Measurements from ENCODE around the gene NFIX.

NFIX gene

DNA sequence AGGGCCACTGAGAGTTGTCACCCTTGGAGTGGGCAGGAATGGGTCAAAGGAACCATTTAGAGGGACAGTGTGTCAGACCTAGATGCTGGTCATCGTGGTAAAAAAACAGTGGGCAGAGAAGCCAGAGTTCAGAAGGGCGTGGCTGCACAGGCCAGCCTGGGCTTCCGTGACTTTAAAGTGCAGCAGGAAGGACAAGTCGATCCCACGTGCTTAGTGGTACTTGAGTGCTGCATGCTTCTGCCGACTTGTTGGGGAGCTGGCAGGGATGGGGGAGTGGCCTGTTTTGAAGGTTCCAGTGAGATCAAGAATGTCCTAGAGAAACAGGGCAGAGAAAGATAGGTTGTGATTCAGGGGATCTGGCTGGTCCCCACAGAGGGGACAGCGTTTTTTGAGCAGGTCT is 90.4 kb downstream of the NFIX start:
- Histone ChIP-seq H3K27me3 (ENCODE audit: control insufficient read depth, insufficient read depth, low read length) (peaks cover 16% of the 10 kb centered on the region), H3K9me3 (ENCODE audit: control insufficient read depth, insufficient read depth, low read length) (no peaks in the 10 kb centered on the region), H3K36me3 (ENCODE audit: control insufficient read depth, insufficient read depth, low read length) (no peaks in the 10 kb centered on the region), H3K4me1 (ENCODE audit: control insufficient read depth, insufficient read depth, low read length) (peaks cover 13% of the 10 kb centered on the region), H3K4me3 (ENCODE audit: low read depth, low read length) (no peak overlapping the region), H3K9ac (ENCODE audit: low read depth, low read length) (no peak overlapping the region), H3K27ac (ENCODE audit: low read depth, low read length) (no peak overlapping the region)

DNA sequence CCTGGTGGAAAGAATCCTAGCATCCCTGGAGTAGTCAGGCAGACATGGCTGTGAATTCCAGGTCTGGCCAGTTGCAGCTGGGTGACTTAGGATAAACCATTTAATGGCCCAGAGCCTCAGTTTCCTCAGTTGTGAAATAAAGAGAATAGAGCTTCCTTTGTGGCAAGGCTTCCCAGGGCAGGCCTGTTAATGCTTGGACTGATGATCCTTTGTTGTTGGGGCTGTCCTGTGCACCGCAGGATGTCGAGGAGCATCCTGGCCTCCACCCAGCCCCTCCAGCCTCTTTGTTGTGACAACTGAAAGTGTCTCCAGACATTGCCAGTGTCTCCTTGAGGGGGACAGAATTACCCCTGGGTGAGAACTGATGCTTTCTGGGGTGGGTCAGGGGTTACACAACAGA is 91.1 kb downstream of the NFIX start:
- Histone ChIP-seq H3K4me1 (ENCODE audit: control insufficient read depth, insufficient read depth, low read length) (peaks cover 19% of the 10 kb centered on the region), H3K4me3 (ENCODE audit: low read depth, low read length) (no peak overlapping the region), H3K9me3 (ENCODE audit: control insufficient read depth, insufficient read depth, low read length) (no peaks in the 10 kb centered on the region), H3K27me3 (ENCODE audit: control insufficient read depth, insufficient read depth, low read length) (peaks cover 16% of the 10 kb centered on the region), H3K27ac (ENCODE audit: low read depth, low read length) (no peak overlapping the region), H3K36me3 (ENCODE audit: control insufficient read depth, insufficient read depth, low read length) (no peaks in the 10 kb centered on the region), H3K9ac (ENCODE audit: low read depth, low read length) (no peak overlapping the region)

DNA sequence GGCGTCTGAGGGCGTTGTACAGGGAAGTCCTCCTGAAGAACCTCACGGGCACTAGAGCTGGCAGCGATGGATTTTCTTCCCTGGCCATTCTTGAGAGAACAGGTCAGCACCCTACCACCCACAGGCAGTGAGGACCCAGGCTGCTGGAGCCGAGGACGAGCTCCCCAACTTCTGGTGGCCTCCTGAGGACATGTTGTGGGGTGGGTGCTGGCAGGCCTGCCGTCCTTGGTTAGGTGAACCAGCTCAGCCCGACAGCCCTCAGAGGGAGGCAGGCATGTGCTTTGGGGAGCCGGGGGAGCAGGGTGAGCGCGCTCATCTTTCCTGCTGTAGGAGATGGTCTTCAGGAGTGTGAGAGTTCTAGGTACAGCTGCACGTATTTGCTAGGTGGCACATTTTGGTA is 92.0 kb downstream of the NFIX start:
- no peaks in the 10 kb centered on the region for H3K36me3 ChIP-seq (ENCODE audit: control insufficient read depth, insufficient read depth, low read length)
- peaks cover 25% of the 10 kb centered on the region for H3K4me1 ChIP-seq (ENCODE audit: control insufficient read depth, insufficient read depth, low read length)
- H3K9me3 ChIP-seq (ENCODE audit: control insufficient read depth, insufficient read depth, low read length): no peaks in the 10 kb centered on the region
- no peak overlapping the region for H3K9ac ChIP-seq (ENCODE audit: low read depth, low read length)
- H3K27me3 ChIP-seq (ENCODE audit: control insufficient read depth, insufficient read depth, low read length): peaks cover 20% of the 10 kb centered on the region
- H3K27ac ChIP-seq (ENCODE audit: low read depth, low read length): no peak overlapping the region
- H3K4me3 ChIP-seq (ENCODE audit: low read depth, low read length): no peak overlapping the region

DNA sequence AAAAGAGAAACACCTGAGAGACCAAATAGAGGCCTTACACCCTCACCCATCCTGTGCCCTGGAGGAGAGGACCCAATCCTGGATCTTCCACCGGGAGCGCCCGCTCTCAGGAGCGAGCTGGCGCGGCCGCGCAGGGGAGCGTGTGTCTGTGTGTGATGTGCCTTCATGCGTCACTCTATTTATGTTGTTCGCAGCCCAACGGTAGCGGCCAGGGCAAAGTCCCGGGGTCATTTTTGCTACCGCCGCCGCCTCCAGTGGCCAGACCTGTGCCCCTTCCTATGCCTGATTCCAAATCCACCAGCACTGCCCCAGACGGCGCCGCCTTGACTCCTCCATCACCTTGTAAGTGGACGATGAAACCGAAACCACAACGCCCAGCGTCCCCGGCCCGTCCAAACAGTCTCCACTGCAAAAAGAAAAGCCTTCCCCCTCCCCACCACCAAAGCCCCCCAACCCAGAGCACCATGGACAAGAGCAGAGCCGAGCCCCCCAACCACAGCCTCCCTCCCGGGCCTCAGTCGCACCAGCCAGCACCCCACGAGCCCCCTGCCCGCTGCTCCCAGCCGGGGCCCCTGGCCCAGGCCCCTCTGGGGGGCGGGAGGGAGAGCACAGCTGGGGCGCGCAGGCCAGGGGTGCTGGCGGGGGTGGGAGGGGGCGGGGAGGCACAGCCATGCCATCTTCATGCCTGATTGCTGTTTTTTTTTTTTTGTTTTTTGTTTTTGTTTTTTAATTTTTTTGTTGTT is 92.7 kb downstream of the NFIX start:
- Histone ChIP-seq H3K9me3 (ENCODE audit: control insufficient read depth, insufficient read depth, low read length) (no peaks in the 10 kb centered on the region), H3K4me3 (ENCODE audit: low read depth, low read length) (no peak overlapping the region), H3K27ac (ENCODE audit: low read depth, low read length) (no peak overlapping the region), H3K36me3 (ENCODE audit: control insufficient read depth, insufficient read depth, low read length) (no peaks in the 10 kb centered on the region), H3K9ac (ENCODE audit: low read depth, low read length) (no peak overlapping the region), H3K4me1 (ENCODE audit: control insufficient read depth, insufficient read depth, low read length) (peaks cover 20% of the 10 kb centered on the region), H3K27me3 (ENCODE audit: control insufficient read depth, insufficient read depth, low read length) (peaks cover 23% of the 10 kb centered on the region)

DNA sequence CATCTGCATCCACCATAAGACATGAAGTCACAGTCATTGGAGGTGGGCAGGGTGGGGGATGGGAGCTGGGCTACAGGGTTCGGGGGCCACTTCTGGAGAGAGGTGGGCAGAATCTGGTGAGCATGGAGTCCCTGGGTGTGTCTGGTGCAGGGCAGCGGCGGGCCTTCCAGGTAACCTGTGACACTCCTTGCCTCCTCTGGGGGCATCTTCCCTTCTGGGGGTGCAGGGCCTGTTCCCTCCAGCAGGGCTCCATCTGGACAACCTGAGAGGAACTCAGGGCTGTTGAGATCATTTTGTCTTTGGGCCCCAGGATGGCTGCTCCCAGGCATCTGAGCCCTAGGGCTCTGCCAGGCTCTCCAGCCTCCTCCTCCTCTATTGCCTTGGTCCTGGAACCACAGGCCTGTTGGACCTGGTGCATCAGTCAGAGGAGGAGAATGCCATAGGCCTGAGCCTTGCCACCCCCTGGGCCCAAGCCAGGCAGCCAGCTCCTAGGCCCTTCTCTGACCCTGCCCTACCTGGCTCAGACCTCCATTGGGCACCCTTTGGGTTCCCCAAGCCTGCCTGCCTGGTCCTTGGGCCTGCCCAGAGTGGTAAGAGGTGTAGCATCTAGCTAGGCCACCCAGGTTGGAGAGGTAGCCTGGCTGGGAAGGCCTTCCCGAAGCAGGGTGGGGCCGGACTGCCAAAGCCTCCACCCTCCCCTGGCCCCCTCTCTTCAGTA is 94.0 kb downstream of the NFIX start:
- no peaks in the 10 kb centered on the region for H3K36me3 ChIP-seq (ENCODE audit: control insufficient read depth, insufficient read depth, low read length)
- H3K9ac ChIP-seq (ENCODE audit: low read depth, low read length): no peak overlapping the region
- H3K27ac ChIP-seq (ENCODE audit: low read depth, low read length): no peak overlapping the region
- H3K9me3 ChIP-seq (ENCODE audit: control insufficient read depth, insufficient read depth, low read length): no peaks in the 10 kb centered on the region
- H3K4me3 ChIP-seq (ENCODE audit: low read depth, low read length): no peak overlapping the region
- H3K27me3 ChIP-seq (ENCODE audit: control insufficient read depth, insufficient read depth, low read length): peaks cover 31% of the 10 kb centered on the region
- H3K4me1 ChIP-seq (ENCODE audit: control insufficient read depth, insufficient read depth, low read length): peaks cover 21% of the 10 kb centered on the region

DNA sequence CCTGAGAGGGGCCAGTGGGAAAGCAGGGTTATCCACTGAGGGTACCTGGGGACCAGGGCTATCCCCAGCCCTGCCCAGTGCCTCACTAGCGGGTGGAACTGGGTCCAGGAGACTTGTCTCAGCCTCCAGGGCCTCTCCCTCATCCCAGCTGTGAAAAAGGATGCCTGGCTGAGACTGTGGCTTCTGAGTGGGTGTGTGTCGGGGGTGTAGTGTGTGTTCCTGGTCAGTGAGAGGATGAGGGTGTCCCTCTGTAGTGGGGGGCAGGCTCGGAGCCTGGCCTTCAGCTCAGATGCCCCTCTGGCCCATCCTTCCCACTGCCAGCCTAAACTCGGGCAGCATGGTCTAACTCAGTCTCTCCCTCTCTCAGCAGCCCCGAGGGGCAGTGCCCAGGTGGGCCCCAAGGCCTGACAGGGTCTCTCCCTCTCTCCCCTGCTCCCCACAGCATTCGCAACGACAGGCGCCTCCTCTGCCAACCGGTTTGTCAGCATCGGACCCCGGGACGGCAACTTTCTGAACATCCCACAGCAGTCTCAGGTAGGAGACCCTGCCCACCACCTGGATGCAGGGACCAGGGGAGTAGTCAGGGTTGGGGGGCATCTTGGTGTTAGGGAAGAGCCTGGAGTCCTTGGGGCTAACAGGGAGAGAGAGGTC is 94.7 kb downstream of the NFIX start:
- Histone ChIP-seq H3K4me1 (ENCODE audit: control insufficient read depth, insufficient read depth, low read length) (peaks cover 28% of the 10 kb centered on the region), H3K9me3 (ENCODE audit: control insufficient read depth, insufficient read depth, low read length) (no peaks in the 10 kb centered on the region), H3K9ac (ENCODE audit: low read depth, low read length) (no peak overlapping the region), H3K4me3 (ENCODE audit: low read depth, low read length) (no peak overlapping the region), H3K27ac (ENCODE audit: low read depth, low read length) (no peak overlapping the region), H3K36me3 (ENCODE audit: control insufficient read depth, insufficient read depth, low read length) (no peaks in the 10 kb centered on the region), H3K27me3 (ENCODE audit: control insufficient read depth, insufficient read depth, low read length) (peaks cover 38% of the 10 kb centered on the region)

DNA sequence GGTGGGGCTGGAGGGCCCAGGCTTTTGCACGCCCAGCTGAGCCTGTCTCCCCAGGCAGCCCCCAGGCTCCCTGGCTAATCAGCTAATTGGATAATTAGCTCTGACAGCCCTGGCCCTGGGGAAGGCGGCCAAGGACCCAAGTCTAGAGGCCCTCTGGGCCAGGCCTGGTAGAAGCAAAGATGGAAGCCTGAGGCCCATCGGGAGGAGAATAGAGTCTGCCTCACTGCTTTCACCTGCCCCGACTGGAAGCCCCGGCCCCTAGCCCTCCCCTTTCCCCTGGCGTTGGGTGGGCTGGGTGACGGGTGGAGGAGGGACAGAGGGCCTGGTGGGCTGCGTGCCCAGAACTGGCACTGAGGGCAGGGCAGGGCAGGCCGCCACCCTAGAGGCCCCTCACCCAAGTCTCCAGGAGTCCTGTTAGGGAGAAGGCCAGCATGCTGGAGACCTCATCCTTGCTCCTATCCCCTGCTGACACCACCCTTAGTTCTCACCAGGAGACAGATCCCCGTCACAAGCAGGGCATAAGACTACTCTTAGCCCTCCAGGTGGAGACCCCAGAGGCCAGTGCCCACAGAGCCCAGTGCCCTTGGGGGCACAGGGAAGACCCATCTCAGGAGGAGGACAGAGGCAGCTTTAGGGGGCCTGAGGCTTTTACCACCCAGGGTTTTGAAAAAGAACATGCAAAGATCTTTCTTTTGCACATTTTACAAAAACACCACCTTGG is 95.4 kb downstream of the NFIX start:
- Histone ChIP-seq H3K4me1 (ENCODE audit: control insufficient read depth, insufficient read depth, low read length) (peaks cover 30% of the 10 kb centered on the region), H3K4me3 (ENCODE audit: low read depth, low read length) (no peak overlapping the region), H3K9me3 (ENCODE audit: control insufficient read depth, insufficient read depth, low read length) (no peaks in the 10 kb centered on the region), H3K36me3 (ENCODE audit: control insufficient read depth, insufficient read depth, low read length) (no peaks in the 10 kb centered on the region), H3K27me3 (ENCODE audit: control insufficient read depth, insufficient read depth, low read length) (peaks cover 38% of the 10 kb centered on the region), H3K27ac (ENCODE audit: low read depth, low read length) (no peak overlapping the region), H3K9ac (ENCODE audit: low read depth, low read length) (no peak overlapping the region)

DNA sequence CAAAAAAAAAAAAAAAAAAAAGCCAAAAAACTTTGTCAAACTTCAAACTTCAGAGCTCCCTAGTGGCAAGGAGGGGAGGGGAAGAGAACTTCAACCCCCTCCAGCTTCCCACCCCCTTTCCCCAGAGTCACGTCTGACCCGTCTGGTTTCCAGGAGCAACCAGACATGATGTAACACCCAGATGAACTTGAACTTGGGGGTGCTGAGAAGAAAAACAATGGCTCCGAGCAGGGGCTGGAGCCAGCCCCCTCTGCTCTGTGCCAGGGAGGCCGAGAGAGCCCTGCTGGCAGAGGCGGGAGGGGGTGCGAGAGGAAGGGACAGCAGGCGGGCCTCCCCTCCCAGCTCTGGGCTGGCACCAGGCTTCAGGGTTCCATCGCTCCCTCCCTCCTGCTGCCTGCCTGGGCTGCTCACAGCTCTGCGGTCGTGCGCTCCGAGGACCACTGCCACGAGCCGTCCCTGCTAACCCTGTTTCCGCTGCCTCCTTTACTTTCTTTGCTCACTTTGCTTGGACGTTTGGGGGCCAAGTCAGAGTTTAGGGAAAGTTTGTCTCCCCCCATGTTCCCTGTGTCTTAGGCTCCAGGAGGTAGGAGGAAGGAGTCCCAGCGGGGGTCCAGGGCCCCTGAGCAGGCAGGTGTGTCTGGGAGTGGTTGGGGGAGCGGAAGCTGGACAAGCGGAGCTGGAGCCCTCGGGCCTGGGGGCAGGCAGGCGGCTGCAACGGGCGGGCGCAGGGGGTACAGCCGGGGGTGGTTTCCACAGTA is 96.3 kb downstream of the NFIX start:
- H3K36me3 ChIP-seq (ENCODE audit: control insufficient read depth, insufficient read depth, low read length): no peaks in the 10 kb centered on the region
- H3K9me3 ChIP-seq (ENCODE audit: control insufficient read depth, insufficient read depth, low read length): no peaks in the 10 kb centered on the region
- H3K27me3 ChIP-seq (ENCODE audit: control insufficient read depth, insufficient read depth, low read length): peaks cover 45% of the 10 kb centered on the region
- no peak overlapping the region for H3K9ac ChIP-seq (ENCODE audit: low read depth, low read length)
- H3K4me3 ChIP-seq (ENCODE audit: low read depth, low read length): no peak overlapping the region
- H3K27ac ChIP-seq (ENCODE audit: low read depth, low read length): no peak overlapping the region
- H3K4me1 ChIP-seq (ENCODE audit: control insufficient read depth, insufficient read depth, low read length): peaks cover 35% of the 10 kb centered on the region

DNA sequence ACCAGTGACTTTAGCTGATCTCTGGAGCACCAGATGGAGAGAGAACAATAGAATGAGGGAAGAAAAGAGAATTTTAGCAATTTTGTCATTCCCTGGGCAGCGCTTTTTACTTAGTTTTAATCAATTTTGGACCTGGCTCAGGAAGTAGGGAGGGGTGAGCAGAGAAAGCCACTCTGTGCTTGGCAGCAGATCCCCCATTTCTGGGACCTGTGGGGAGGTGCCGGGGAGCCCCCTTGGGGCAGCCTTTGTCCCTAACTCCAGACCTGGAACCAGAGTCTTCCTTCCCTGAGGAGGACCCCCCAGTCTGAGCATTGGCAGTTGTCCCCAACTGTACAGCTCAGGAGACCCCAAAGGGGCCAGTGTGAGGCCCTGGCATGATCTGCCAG is 96.9 kb downstream of the NFIX start:
- Histone ChIP-seq H3K9ac (ENCODE audit: low read depth, low read length) (no peak overlapping the region), H3K27me3 (ENCODE audit: control insufficient read depth, insufficient read depth, low read length) (peaks cover 51% of the 10 kb centered on the region), H3K36me3 (ENCODE audit: control insufficient read depth, insufficient read depth, low read length) (no peaks in the 10 kb centered on the region), H3K27ac (ENCODE audit: low read depth, low read length) (no peak overlapping the region), H3K4me3 (ENCODE audit: low read depth, low read length) (no peak overlapping the region), H3K4me1 (ENCODE audit: control insufficient read depth, insufficient read depth, low read length) (peaks cover 35% of the 10 kb centered on the region), H3K9me3 (ENCODE audit: control insufficient read depth, insufficient read depth, low read length) (no peaks in the 10 kb centered on the region)

DNA sequence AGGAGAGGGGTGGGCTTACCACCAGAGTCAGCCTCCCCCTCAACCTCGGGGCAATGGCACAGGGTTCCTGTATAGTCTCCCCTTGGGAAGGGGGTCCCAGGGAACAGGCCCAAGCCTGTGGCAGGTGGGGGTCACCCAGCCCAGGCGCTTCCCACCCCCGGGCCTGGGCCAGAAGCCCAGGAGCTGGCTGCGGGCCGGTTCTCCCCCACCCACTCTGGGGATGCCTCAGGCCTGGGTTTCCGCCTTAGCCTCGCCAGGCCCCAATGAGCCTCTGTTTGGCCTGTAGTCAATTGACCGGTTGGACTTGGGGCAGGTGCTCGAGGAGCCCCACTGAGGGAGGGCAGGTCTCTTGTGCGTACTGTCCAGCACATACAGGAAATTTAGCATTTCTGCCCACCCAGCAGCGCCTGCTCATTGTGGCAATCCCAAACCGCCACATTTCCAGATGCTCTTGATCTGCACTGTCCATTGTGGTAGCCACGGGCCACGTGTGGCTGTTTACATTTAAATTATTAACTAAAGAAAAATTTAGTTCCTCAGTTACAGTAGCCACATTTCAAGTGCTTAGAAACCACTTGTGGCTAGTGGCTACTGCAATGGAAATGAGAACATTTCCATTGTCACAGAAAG is 97.4 kb downstream of the NFIX start:
- Histone ChIP-seq H3K27me3 (ENCODE audit: control insufficient read depth, insufficient read depth, low read length) (peaks cover 57% of the 10 kb centered on the region), H3K4me3 (ENCODE audit: low read depth, low read length) (no peak overlapping the region), H3K27ac (ENCODE audit: low read depth, low read length) (no peak overlapping the region)

More for the DNA sequence above, 97.4 kb downstream of the NFIX start:
- no peaks in the 10 kb centered on the region for H3K9me3 ChIP-seq (ENCODE audit: control insufficient read depth, insufficient read depth, low read length)
- H3K4me1 ChIP-seq (ENCODE audit: control insufficient read depth, insufficient read depth, low read length): peaks cover 35% of the 10 kb centered on the region
- no peaks in the 10 kb centered on the region for H3K36me3 ChIP-seq (ENCODE audit: control insufficient read depth, insufficient read depth, low read length)
- H3K9ac ChIP-seq (ENCODE audit: low read depth, low read length): no peak overlapping the region
